ENCODE results near the gene RYR2.

The RYR2 gene

DNA sequence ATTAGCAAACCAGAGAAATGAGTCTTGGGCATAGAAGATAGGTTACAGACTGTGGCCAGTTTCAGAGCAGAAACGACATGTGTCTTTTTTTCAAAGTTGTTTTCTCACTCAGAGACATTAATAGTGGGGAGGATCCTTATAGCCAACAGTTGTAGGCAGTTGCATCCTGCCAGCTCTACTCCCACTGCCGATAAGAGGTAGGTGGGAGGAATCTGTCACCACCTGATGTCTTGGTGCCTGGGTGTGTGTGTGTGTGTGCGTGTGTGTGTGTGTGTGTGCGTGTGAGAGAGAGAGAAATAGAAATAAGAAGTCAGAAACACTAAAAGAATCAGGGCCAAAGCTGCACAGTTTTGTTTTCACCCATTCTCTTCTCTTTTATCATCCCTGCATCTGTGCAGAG lies 629.3 kb downstream of the RYR2 start:
- ChIA-PET POLR2A (ENCODE audit: low non-redundant PET) (no interaction called here), CTCF (interaction anchor here (0.7 kb wide), 1 partner anchor 907 kb away, joined by 4 read pairs; no protein-coding TSS in a partner anchor)
- DNase-seq (ENCODE audit: low spot score): no peak
- no peak overlapping the region for H3K27ac ChIP-seq
- no peak for TF ChIP-seq CTCF (conservative IDR thresholded peaks at IDR 0.05; ENCODE audit: low read depth)

DNA sequence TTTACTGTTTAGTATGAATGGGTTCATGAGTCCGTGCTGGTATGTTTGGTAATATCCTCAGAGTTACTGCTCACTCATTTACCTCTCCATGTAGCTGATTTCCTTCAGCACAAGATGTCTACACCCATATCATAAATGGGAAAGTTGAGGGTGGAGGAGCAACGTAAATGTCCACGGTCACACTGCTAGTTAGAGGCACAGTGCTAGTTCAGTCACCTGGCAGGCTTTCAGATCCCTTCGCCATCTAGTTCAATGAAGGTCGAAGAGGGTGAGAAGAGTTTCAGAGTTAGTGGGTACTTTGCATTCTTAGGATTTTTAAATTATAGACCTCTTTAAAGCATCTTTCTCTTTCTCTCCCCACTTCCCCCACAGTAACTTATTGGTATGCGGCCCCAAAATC lies 630.0 kb downstream of the RYR2 start:
- POLR2A ChIA-PET (ENCODE audit: low non-redundant PET): no interaction called here
- no peak for TF ChIP-seq CTCF (conservative IDR thresholded peaks at IDR 0.05; ENCODE audit: low read depth)
- H3K27ac ChIP-seq: no peak overlapping the region
- CTCF ChIA-PET: interaction anchor here (0.8 kb wide), 1 partner anchor 110 kb away, joined by 3 read pairs; no protein-coding TSS in a partner anchor
- DNase-seq (ENCODE audit: low spot score): no peak

GRCh38 chr1:237672748-237673147 lies 630.8 kb downstream of the RYR2 start:
- no peak for DNase-seq (ENCODE audit: low spot score)
- POLR2A ChIA-PET (ENCODE audit: low non-redundant PET): no interaction called here
- CTCF ChIA-PET: interaction anchor here (0.5 to 1.2 kb wide), 3 partner anchors 9 to 111 kb away, joined by 3 to 4 read pairs (median 3); no protein-coding TSS in a partner anchor
- no peak for TF ChIP-seq CTCF (conservative IDR thresholded peaks at IDR 0.05; ENCODE audit: low read depth)
- no peak overlapping the region for H3K27ac ChIP-seq

- POLR2A ChIA-PET (ENCODE audit: low non-redundant PET): no interaction called here
- no peak for TF ChIP-seq CTCF (conservative IDR thresholded peaks at IDR 0.05; ENCODE audit: low read depth)
- H3K27ac ChIP-seq: no peak overlapping the region
- CTCF ChIA-PET: interaction anchor here (0.6 kb wide), 1 partner anchor 1449 kb away, joined by 3 read pairs; no protein-coding TSS in a partner anchor
- no peak for DNase-seq (ENCODE audit: low spot score)
These were observed 631.6 kb downstream of the RYR2 start for GRCh38 chr1:237673631-237674030.

DNA sequence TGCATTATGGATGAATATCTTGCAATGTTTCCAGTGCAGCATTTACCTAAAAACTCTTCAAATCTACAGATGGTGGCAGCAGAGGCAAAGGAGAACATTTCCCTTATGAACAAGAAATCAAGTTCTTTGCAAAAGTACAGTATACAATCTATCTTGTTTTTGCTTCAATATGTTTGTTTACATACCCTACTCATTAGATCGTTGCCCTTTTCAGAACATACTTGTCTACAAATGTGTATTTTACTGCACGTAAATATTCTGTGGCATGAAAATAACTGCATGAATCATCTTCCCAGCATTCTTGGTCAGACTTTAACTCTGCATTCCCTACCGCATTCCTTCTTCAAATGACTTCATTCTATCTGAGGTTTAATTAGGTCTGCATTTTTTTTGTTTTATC lies 636.0 kb downstream of the RYR2 start:
- POLR2A ChIA-PET (ENCODE audit: low non-redundant PET): no interaction called here
- peak; percentile 30 for TF ChIP-seq CTCF (conservative IDR thresholded peaks at IDR 0.05; ENCODE audit: low read depth)
- CTCF ChIA-PET: interaction anchor here (0.5 kb wide), 1 partner anchor 118 kb away, joined by 3 read pairs; no protein-coding TSS in a partner anchor
- no peak overlapping the region for H3K27ac ChIP-seq
- DNase-seq (ENCODE audit: low spot score): peak; percentile 30

- DNase-seq (ENCODE audit: low spot score): no peak
- POLR2A ChIA-PET (ENCODE audit: low non-redundant PET): no interaction called here
- H3K27ac ChIP-seq: no peak overlapping the region
- no peak for TF ChIP-seq CTCF (conservative IDR thresholded peaks at IDR 0.05; ENCODE audit: low read depth)
- CTCF ChIA-PET: no interaction called here
These were observed 637.7 kb downstream of the RYR2 start for GRCh38 chr1:237679687-237680086.
